Caki2 (cell line): ENCODE results near the gene PBX1. TPM values are rescaled to one million over a fixed set of nuclear protein-coding genes. Genes with fewer than 3 reads are reported as not detected.

Experiments
- DNase-seq: peaks from one replicate; pipeline ENCODE4 v3.0.0-alpha.2; 2015; ENCODE audit warnings: low read depth
- in situ Hi-C: cut with HindIII; loops from 2 replicates; pipeline ENCODE4 v1.10.0; 2016; ENCODE audit warnings: low sequenced_read_pairs, low pct_unique_long_range_greater_than_20kb, mixed read lengths
- total RNA-seq: library from RNA; depleted of rRNA; stranded (reverse); fragments of >200 nt; shearing (Covaris generic); gene quantifications from 2 replicates; pipeline ENCODE4 v1.2.3, GENCODE V29; 2014; ENCODE audit warnings: low replicate concordance

The PBX1 gene
- total RNA-seq, 1 experiment from 2014 or later, result 9.6 TPM

GRCh38 chr1:164771041-164771618, 212.1 kb downstream of the PBX1 start:
- in situ Hi-C loops, result no loop called here

GRCh38 chr1:164771619-164772361, 212.8 kb downstream of the PBX1 start:
- peak; percentile 88 for DNase-seq
- in situ Hi-C loops, result no loop called here

More at GRCh38 chr1:164771041-164771618, 212.1 kb downstream of the PBX1 start:
- DNase-seq, result no peak

DNA sequence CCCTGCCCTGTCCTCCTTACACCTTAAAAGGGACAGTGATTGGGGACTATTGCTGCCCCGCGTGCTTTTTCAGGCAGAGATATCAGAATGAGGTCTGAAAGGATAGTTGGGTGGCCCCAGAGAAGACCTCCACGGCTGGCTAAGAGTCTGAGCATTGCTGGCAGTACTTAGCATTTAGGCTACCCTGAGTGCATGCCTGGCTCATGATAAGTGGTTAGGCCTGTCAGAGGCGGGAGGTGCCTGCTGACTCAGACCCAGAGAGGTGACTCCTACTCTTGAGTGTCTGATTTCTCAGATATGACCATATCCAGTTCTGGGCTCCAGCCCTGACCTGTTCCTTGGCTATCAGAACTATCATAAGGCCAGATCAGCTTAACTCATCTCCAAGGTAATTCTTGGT, 213.7 kb downstream of the PBX1 start:
- peak; percentile 71 for DNase-seq
- in situ Hi-C loops, result no loop called here

DNA sequence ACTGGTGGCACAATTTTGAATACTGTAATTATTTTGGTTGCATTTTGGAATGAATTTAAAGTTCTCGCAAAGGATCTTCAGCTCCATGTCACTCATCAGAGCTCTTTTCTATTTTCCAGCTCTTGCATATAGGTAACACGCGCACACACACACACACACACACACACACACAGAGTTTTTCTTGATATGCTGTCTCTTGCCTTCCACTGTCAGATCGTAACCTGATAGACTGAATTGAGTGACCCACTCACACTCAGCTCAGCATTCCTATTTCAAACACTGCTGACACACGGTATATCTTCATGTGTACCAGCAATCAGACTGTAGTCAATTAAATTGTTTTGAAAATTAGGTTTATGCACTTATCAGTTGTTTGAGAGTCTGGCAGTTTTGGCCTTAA, 214.1 kb downstream of the PBX1 start:
- DNase-seq, result no peak
- in situ Hi-C loops, result no loop called here

GRCh38 chr1:164774413-164774812, 215.4 kb downstream of the PBX1 start:
- DNase-seq, result no peak
- in situ Hi-C loops, result no loop called here

- in situ Hi-C loops, result no loop called here
- no peak for DNase-seq
Measured at GRCh38 chr1:164774819-164775654, 216.1 kb downstream of the PBX1 start.

- no peak for DNase-seq
- in situ Hi-C loops, result no loop called here
Measured at GRCh38 chr1:164777518-164777917, 218.5 kb downstream of the PBX1 start.

DNA sequence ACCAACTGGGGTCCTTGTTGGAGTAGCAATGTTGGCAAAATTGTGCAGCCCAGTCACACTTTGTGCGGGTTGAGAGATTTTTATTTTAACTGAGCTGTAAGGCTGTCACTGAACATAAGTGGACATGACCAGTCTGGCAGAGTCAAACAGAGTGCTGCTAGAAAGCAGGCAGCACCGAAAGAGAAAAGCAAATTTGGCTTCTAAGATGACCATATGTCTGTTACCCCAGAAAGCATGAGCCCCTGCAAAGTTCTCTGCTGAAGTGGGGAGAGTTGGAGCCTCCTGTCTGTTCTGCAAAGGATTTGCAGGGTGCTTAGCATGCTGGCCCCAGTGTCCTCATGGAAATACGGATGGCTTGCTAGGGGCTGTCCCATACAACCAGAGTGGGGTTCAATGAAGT, 220.4 kb downstream of the PBX1 start:
- in situ Hi-C loops, result no loop called here

DNA sequence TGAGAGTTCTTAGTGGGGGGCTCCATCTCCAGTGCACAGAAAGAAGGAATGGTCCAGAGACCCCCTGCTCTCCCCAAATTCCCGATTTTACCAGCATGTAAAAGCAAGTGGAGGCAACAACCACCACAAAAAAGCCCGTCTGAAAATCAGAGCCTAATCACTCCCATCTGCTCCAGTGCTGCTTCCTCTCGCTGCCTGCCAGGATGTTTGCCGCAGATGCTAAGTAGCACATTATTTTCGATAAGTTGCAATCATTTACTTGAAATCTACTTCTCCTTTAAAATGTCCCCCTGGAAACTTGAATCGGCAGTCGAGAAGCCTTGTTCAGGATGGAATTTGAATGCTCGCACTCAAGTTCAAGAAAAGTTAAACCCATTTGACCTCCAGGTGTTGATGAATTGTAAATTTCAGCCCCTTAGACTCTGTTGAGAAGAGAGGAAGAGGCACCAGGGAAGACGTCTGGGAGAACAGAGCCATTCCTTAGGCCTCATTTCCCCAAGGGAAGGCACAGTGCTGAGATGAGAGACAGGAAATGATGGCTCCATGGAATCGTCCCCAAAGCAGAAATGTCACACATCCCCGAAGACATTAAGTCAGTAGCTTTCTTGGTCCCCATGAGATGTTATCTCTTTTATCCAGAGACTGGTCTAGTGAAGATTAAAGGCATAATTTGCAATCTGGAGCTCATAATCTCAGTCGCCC, 221.3 kb downstream of the PBX1 start:
- in situ Hi-C loops, result no loop called here
- no peak for DNase-seq

More for the DNA sequence above, 220.4 kb downstream of the PBX1 start:
- no peak for DNase-seq

DNA sequence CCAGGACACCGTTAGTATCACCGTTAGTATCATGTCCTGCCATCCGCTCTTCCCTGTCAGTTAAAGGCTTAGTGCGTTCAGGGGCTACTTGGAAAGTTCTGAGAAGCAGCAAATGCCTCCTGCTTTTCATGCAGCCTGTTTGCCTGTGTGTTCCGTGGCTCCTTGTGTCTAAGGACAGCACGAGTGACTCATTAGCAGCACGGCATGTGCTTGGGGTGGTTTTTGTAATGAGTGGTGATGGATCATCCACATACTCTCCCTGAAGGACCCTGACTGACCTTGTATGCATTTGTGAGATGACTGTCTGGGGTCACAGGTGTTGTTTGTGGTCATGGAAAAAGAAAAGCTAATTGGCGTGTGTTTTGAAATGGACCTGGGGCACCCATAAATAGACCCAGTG, 221.9 kb downstream of the PBX1 start:
- DNase-seq, result no peak
- in situ Hi-C loops, result no loop called here

GRCh38 chr1:164781972-164782371, 223.0 kb downstream of the PBX1 start:
- DNase-seq, result no peak
- in situ Hi-C loops, result no loop called here

GRCh38 chr1:164783778-164784555, 225.0 kb downstream of the PBX1 start:
- in situ Hi-C loops, result no loop called here
- DNase-seq, result no peak

- in situ Hi-C loops, result no loop called here
- no peak for DNase-seq
Measured at GRCh38 chr1:164784960-164785359, 226.0 kb downstream of the PBX1 start.

- no peak for DNase-seq
- in situ Hi-C loops, result no loop called here
Measured at GRCh38 chr1:164785841-164786534, 227.0 kb downstream of the PBX1 start.

GRCh38 chr1:164786980-164787833, 228.2 kb downstream of the PBX1 start:
- in situ Hi-C loops, result no loop called here
- DNase-seq, result peak; percentile 70

GRCh38 chr1:164787834-164788231, 228.8 kb downstream of the PBX1 start:
- in situ Hi-C loops, result no loop called here
- no peak for DNase-seq

GRCh38 chr1:164790081-164790480, 231.1 kb downstream of the PBX1 start:
- DNase-seq, result no peak
- in situ Hi-C loops, result no loop called here
